ENCODE measurements around the gene PREB. TPM values are rescaled to one million over a fixed set of nuclear protein-coding genes. Genes with fewer than 3 reads are reported as not detected.

Gene PREB
- 46.9 to 72.9 TPM (median 65.1 TPM) in 5 replicates for total RNA-seq (2022; extraction: Qiagen RNA extraction; ENCODE audit: low read depth)

GRCh38 chr2:27133905-27134780, at the start of gene PREB:
Gene PREB, minus strand, starts transcription at chr2:27134636. Its CDS starts 215 bp downstream, at chr2:27134421.

GRCh38 chr2:27148801-27149439, 14.5 kb upstream of the PREB start, which contains the start of gene TCF23:
Gene TCF23, plus strand, starts transcription at chr2:27149004. Its CDS starts 130 bp downstream, at chr2:27149134.

GRCh38 chr2:27139310-27139709, 4.9 kb upstream of the PREB start, which contains the start of gene PRR30:
Gene PRR30, minus strand, starts transcription at chr2:27139410. Its CDS starts 1,081 bp downstream, at chr2:27138329.

GRCh38 chr2:27123302-27124150, 10.9 kb downstream of the PREB start, which contains the start of gene ABHD1:
Gene ABHD1, plus strand, starts transcription at chr2:27123815. Its CDS starts 134 bp downstream, at chr2:27123949.

GRCh38 chr2:27118525-27119329, 15.7 kb downstream of the PREB start, which contains the start of gene CGREF1:
Gene CGREF1, minus strand, starts transcription at chr2:27119128. Its CDS starts 14,762 bp downstream, at chr2:27104366.

GRCh38 chr2:27086724-27087593, 47.5 kb downstream of the PREB start, which contains the start of gene KHK:
Gene KHK, plus strand, starts transcription at chr2:27086772. Its CDS starts 488 bp downstream, at chr2:27087260.

Other genes with a start within 250 kb of the PREB start
- 12.2 to 14.1 TPM (median 12.4 TPM) in 5 replicates for gene MAPRE3, start 164.0 kb downstream of the PREB start, total RNA-seq (2022; extraction: Qiagen RNA extraction; ENCODE audit: low read depth)
- 56.4 to 74.7 TPM (median 70.4 TPM) in 5 replicates for gene TMEM214, start 101.7 kb downstream of the PREB start, total RNA-seq (2022; extraction: Qiagen RNA extraction; ENCODE audit: low read depth)
- gene AGBL5, start 83.0 kb downstream of the PREB start, total RNA-seq (2022; extraction: Qiagen RNA extraction; ENCODE audit: low read depth) = 29.8 to 36.7 TPM (median 32.2 TPM) in 5 replicates
- gene OST4, start 63.0 kb downstream of the PREB start, total RNA-seq (2022; extraction: Qiagen RNA extraction; ENCODE audit: low read depth) = 523 to 646 TPM (median 548 TPM) in 5 replicates
- gene EMILIN1, start 56.0 kb downstream of the PREB start, total RNA-seq (2022; extraction: Qiagen RNA extraction; ENCODE audit: low read depth) = 0.23 to 0.46 TPM (median 0.31 TPM) in 4 of 5 replicates, not detected in the other
- 7.3 to 10.5 TPM (median 8.9 TPM) in 5 replicates for gene KHK, start 47.9 kb downstream of the PREB start, total RNA-seq (2022; extraction: Qiagen RNA extraction; ENCODE audit: low read depth)
- gene CGREF1, start 15.5 kb downstream of the PREB start, total RNA-seq (2022; extraction: Qiagen RNA extraction; ENCODE audit: low read depth) = 7.0 to 8.3 TPM (median 7.9 TPM) in 5 replicates
- gene ABHD1, start 10.8 kb downstream of the PREB start, total RNA-seq (2022; extraction: Qiagen RNA extraction; ENCODE audit: low read depth) = 1.1 to 2.3 TPM (median 1.6 TPM) in 5 replicates
- not detected in 5 replicates for gene PRR30, start 4.8 kb upstream of the PREB start, total RNA-seq (2022; extraction: Qiagen RNA extraction; ENCODE audit: low read depth)
- gene TCF23, start 14.4 kb upstream of the PREB start, total RNA-seq (2022; extraction: Qiagen RNA extraction; ENCODE audit: low read depth) = not detected in 5 replicates
- gene ATRAID, start 77.4 kb upstream of the PREB start, total RNA-seq (2022; extraction: Qiagen RNA extraction; ENCODE audit: low read depth) = 209 to 221 TPM (median 218 TPM) in 5 replicates
- gene SLC5A6, start 77.6 kb upstream of the PREB start, total RNA-seq (2022; extraction: Qiagen RNA extraction; ENCODE audit: low read depth) = 69.7 to 82.2 TPM (median 72.3 TPM) in 5 replicates
- gene CAD, start 82.7 kb upstream of the PREB start, total RNA-seq (2022; extraction: Qiagen RNA extraction; ENCODE audit: low read depth) = 55.3 to 75.8 TPM (median 62.5 TPM) in 5 replicates
- 3.2 to 4.9 TPM (median 3.7 TPM) in 5 replicates for gene SLC30A3, start 128.4 kb upstream of the PREB start, total RNA-seq (2022; extraction: Qiagen RNA extraction; ENCODE audit: low read depth)
- not detected in 5 replicates for gene DNAJC5G, start 140.8 kb upstream of the PREB start, total RNA-seq (2022; extraction: Qiagen RNA extraction; ENCODE audit: low read depth)
- 0.33 to 0.73 TPM (median 0.46 TPM) in 5 replicates for gene TRIM54, start 147.8 kb upstream of the PREB start, total RNA-seq (2022; extraction: Qiagen RNA extraction; ENCODE audit: low read depth)
- gene UCN, start 173.8 kb upstream of the PREB start, total RNA-seq (2022; extraction: Qiagen RNA extraction; ENCODE audit: low read depth) = 0.55 to 2.6 TPM (median 1.8 TPM) in 5 replicates
- 81.3 to 103 TPM (median 91.7 TPM) in 5 replicates for gene MPV17, start 188.5 kb upstream of the PREB start, total RNA-seq (2022; extraction: Qiagen RNA extraction; ENCODE audit: low read depth)
- 62.4 to 67.5 TPM (median 64.5 TPM) in 5 replicates for gene GTF3C2, start 222.1 kb upstream of the PREB start, total RNA-seq (2022; extraction: Qiagen RNA extraction; ENCODE audit: low read depth)
- 47.8 to 65.5 TPM (median 62.2 TPM) in 5 replicates for gene EIF2B4, start 235.7 kb upstream of the PREB start, total RNA-seq (2022; extraction: Qiagen RNA extraction; ENCODE audit: low read depth)
- gene SNX17, start 236.0 kb upstream of the PREB start, total RNA-seq (2022; extraction: Qiagen RNA extraction; ENCODE audit: low read depth) = 140 to 146 TPM (median 141 TPM) in 5 replicates
- 11.6 to 14.4 TPM (median 13.7 TPM) in 5 replicates for gene ZNF513, start 246.1 kb upstream of the PREB start, total RNA-seq (2022; extraction: Qiagen RNA extraction; ENCODE audit: low read depth)

Data from A549 treated with DMSO at 1 μM for 4 hours (cell line).